Measurements from ENCODE around the gene MAP3K13.
"Not testable (repeated sequence)": the region's sequence is repeated elsewhere in the genome, so short reads cannot be mapped to it uniquely, and the experiment has no call there.

The MAP3K13 gene

DNA sequence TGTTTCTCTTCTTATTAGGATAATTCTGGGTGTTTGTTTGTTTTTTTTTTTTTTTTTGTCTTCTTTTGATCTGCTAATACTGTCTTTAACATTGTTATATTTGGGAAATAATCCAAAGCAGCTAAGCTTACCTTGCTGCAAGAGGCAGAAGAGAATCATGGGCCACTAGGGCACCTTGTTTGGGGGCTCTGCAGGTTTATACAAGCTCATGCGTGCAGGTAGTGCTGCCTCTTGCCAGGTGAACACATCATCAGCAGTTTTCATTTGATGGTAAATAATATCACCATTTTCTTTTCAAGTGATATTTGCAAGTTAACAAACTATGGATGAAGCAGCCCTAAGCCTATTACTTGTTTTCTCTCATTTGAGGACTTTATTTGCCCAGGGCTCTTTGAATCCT, 37.9 kb downstream of the MAP3K13 start:
- DNase-seq = no peak

DNA sequence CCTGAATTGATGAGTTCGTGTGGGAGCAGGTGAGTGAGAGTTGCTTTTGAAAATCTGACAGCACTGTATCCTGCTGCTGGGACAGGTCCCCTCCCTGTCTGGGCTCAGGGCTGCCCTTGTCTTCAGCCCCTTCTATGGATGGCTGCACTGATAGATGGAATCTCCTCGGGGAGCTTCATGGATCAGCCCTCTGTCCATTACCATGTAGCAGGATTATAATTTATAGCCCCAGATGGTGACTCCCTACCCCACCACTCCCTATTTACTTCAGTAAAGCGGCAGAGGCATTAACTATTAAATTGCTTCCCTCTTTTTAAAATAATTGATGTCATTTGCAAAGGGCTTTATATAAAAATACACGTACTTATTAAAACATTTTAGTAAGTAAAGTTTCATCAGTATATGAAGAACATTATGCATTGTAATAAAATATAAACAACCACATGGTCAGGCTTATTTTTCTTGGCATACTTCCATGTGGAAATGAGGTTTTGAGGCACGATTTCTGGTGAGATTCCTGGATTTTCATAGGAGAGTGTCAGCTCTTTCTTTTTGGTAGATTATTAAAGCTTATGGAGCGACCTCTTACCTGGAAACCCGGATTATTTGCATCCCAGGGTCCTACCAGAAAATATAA, 38.5 kb downstream of the MAP3K13 start:
- peak; percentile 30 for DNase-seq

DNA sequence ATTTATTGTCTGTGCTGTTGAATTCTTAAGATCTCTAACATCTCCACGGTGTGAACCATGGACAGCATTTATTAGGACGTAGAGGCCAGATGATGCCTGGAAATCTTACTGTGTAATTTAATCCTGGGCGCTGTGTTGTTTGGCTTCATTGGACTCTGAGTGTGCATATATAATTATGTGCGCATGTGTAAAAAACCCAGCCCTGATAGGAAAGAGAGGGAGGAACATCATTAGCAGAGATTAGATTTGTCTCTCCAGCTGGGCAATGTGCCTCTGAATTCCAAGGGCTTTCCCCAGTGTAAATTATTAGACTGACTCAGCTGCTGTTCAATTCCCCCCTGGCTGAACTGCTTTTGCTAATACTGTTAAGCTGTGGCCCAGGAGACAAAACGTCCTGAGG, 39.6 kb downstream of the MAP3K13 start:
- DNase-seq = peak; percentile 59

DNA sequence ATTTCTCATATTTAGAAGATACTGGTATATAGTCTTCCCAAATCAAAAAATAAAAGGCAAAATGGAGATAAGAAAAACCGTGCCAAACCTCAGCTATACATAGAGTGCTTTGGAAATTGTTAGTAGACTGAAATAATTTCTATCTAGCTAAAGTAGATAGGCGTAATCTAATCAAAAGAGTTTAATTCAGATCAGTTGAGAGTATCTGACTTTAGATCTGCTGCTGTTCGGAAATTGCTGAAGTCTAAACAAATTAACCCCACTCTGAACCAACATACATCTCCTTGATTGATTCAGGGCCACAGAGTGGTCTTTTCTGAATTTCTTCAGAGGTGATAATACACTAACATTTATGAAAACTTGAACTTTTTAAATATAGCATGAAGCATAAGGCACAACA, 40.1 kb downstream of the MAP3K13 start:
- no peak for DNase-seq

DNA sequence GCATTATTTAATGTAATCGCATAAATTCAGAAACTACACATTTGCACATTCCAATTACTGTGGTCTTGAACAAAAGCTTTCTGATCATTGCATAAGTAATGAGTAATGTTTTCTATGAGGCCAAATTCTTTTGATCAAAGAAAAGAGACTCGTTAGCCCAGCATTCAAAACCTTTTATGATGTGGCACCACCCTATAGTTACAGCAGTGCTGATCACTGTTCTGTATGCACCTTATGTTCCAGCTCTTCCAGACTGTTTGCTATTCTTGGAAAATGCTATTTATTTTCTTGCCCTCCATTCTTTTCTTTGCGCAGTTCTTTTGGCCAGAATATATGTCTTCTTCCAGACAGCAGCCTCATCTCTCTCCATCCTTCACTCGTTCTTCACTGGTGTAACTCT, 42.3 kb downstream of the MAP3K13 start:
- no peak for DNase-seq

DNA sequence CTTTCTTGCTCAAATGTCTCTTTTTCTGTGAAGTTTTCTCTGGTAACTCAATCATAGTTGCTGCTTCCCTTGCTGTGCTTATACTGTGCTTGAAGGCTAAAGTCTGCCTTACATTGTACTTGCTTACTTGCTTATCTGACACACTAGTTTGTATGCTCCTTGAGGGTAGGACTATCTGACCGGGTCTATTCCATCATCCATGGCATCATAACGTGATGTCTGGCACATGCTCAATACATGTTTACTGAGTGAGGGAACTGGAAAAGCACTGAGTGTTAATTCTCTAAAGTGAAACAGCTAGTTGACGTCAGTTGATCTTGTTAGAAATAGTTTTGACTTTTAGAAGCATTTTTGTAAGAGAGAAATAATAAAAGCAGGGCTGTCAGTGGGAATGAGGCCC, 42.7 kb downstream of the MAP3K13 start:
- DNase-seq = no peak

DNA sequence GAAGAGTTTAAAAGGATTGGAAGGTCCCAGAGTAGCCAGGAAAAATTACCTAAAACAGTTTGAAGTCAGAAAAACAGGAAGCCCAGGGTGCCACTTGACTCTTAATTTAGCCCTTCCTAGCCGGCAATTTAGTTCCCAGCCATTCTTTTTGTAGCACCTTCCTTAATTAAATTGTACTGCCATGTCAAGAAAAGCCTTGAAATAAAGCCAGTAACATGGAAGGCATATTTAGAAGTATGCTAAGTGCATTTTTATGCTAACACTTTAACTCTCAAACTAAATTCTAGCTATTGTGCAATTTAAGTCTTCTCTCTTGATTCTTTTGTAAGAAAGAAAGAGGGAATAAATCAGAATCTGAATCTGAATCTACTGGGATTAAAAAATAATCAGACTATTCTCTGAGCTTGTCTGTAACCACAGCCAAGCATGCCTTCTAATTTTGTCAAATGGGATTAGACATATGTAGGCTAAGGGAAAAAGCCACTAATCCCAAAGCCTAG, 43.2 kb downstream of the MAP3K13 start:
- DNase-seq = no peak

DNA sequence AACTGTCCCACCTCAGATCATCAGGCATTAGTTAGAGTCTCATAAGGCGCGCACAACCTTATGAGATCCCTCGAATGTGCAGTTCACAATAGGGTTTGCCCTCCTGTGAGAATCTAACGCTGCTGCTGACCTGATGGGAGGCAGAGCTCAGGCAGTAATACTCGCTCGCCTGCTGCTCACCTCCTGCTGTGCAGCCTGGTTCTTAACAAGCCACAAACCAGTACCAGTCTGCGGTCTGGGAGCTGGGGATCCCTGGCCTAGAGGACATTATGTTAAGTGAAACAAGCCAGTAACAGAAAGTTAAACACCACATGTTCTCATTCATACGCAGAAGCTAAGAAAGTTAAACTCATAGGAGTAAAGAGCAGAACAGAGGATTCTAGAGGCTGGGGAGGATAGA, 47.0 kb downstream of the MAP3K13 start:
- DNase-seq = no peak

DNA sequence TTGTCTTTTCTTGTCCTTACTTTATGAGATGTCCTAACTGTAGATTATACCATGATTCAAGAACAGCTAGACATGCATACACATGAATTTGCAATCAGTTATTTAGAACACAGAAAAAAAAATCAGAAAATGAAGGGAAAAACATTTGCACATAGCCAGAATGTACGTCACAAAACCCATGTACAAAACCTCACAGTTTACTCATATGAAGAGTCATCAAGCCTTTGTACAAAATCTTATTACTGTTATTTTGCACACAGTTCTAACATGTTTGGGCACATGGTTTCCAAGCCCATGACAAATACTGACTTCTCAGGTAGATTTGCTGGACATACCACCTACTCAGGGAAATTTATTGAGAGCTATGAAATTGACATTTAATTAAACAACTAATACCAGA, 48.2 kb downstream of the MAP3K13 start:
- no peak for DNase-seq

DNA sequence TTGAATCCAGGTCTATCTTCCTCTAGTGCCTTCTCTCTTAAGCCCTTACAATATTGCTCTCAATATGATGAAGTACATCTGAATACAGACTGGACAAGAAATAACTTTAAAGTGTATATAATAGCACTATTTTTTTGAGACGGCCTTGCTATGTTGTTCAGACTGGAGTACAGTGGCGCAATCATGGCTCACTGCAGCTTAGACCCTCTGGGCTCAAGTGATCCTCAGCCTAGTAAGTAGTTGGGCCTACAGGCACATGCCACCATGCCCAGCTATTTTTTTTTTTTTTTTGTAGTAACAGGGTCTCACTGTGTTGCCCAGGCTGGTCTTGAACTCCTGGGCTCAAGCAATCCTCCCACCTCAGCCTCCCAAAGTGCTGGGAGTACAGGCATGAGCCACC, 53.6 kb downstream of the MAP3K13 start:
- DNase-seq = no peak

DNA sequence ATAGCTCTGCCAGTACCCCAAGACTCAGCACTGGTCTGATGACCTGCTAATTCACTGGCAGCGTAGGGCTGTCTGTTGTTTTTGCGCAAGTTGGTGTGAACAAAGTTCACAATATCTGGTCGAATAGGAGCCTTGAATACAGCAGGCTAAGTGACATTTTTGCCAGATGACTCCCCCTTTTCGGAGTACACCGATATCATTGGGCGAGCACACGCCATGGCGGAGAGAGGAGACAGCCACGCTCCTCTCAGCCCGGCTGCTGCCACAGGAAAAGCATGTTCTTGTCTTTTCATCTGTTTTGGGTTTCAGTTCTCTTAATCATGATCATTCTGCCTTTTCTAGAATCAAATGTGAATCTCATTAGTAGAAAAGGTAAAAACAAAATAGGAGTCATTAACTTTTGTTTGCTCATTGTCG, 55.6 kb downstream of the MAP3K13 start:
- DNase-seq = not testable (repeated sequence)

DNA sequence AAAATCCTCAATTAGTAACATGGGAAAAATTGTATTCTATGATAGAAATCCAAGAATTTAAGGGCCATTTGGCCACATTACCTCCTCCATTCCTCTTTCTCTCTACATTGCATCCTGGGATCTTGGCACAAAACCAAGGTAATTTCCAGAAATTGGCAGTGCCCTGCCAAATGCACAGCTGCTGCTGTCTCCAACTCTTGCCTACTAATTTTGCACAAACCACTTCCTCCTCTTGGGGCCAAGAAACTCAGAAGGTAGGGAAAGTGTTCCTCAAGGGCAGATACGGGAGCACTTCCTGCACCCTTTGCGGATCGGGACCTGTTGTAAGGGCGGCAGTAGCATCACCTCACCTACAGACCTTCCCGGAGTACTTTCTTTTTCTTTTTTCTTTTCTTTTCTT, 57.8 kb downstream of the MAP3K13 start:
- DNase-seq = no peak

DNA sequence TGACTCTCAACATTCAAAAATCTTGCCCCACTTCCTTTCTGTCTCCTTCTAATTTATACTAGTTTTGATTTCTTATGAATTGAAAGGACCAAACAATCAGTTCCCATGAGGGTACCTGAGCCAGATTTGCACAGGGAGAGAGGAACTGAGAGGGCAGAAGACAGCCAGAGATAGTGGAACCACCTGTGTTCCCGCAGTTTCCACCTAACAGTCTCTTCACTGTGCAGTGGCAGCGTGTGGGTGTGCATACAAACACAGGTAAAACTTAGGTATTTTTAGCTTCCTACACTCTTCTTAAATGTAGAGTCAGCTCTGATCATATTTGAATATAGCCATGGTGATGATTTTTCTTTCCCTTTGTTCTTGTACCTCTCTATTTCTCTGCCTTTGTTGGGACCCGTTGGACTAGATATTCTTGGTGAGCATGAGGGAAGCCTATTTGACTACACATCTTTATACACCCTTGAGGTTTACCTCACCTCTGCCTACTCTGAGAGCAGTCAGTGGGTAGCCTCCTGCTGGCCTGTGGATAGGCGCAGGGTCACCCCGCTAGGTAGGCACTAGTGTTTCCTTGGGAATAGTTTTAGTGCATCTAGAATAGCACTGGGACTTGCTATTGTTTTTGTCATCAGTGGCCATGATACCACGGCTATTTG, 58.8 kb downstream of the MAP3K13 start:
- no peak for DNase-seq

DNA sequence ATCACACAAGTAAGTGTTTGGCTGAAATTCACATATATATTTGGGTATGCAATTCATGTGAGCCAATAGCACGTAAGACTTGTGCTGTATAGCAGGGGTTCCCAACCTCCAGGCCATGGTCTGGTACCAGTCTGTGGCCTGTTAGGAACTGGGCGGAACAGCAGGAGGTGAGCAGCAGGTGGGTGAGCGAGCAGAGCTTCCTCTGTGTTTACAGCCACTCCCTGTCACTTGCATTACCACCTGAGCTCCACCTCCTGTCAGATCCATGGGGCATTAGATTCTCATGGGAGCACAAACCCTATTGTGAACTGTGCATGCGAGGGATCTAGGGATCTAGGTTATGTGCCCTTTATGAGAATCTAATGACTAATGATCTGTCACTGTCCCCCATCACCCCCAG, 59.7 kb downstream of the MAP3K13 start:
- no peak for DNase-seq

DNA sequence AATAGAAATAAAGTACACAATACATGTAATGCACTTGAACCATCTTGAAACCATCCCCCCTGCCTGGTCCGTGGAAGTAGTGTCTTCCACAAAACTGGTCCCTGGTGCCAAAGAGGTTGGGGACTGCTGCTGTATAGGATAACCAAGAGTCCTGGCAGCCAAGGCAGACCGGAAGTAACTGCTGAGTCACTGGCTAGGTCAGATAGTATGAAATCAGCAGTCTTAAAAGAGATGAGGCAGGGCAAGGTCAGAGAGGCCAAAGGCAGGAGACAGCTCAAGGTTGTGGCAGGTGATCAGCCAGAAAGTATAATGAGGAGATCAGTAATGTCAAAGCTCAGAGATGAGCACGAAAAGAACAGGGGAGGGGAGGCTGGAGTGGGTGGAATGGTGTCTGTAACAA, 60.2 kb downstream of the MAP3K13 start:
- no peak for DNase-seq

DNA sequence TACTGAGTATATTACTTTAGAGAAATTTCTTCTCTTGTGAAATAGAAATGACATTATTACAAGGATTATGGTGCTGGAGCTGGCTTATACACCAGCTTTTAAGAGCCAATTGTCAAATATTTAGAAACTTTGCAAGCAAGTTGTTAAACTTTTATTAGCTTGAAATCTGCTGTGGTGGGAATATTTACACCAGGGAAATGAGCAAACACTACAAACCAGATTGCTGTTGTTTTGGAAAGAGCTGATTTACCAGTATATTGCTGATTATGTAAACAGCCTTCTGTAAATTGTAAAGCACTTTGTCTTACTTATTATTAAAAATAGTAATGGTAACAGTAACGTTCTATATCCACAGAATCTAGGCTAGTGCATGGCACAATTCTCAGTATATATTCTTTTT, 61.5 kb downstream of the MAP3K13 start:
- DNase-seq = no peak

DNA sequence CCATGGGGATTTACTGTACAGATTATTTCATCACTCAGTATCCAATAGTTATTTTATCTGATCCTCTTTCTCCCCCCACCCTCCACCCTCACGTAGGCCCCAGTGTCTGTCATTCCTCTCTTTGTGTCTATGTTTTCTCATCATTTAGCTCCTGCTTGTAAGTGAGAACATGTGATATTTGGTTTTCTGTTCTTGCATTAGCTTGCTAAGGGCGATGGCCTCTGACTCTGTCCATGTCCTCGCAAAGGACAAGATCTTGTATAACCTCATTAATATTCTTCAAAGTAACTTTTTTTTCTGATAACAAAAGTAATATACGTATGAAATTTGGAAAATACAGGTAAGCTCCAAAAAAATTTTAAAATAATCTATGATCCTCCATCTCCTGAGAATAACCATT, 67.4 kb downstream of the MAP3K13 start:
- no peak for DNase-seq

DNA sequence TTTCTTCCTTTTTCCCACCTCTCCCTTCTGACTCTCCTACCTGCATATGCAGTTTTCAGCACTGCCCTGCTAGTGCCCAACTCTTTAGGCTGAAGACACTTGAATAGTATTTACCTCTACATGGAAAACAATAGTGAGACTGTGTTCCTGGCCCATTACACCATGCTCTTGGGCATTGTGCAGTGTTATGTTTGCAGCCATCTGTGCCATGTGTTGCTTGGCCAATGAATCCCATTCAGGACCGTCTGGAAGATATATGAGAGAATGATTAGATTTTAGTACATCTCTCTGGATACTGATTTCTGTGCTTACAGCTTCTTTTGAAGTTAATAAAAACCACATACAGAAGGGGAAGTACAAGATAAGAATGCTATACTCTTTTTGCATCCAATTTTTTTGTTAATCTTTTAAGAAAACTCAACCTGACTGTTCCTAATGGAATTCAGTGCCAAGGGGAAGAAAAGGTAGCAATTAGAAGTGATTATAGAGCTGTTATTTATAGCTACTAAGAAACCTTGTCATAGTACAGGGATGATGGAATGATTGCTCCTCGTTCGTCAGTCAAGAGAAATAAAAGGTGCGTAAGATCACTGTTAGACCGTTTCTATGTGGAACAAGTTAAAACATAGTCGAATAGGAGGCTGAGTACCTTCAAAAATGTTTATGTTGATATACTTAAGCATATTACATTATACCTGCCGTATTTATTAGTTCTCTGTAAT, 77.0 kb downstream of the MAP3K13 start:
- no peak for DNase-seq

DNA sequence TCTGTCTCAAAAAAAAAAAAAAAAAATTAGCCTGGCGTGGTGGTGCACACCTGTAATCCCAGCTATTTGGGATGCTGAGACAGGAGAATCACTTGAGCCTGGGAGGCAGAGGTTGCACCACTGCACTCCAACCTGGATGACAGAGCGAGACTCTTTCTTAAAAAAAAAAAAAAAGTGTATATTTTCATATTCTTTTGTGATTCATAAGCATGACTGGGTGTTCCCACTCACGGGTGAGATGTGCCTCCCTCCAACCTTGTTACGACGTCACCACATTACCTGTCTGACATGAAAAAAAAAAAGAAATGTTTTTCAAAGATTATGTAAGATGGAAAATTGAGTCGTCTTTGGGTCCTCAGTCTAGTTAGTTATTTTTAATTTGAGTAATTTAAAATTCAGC, 79.1 kb downstream of the MAP3K13 start:
- no peak for DNase-seq

DNA sequence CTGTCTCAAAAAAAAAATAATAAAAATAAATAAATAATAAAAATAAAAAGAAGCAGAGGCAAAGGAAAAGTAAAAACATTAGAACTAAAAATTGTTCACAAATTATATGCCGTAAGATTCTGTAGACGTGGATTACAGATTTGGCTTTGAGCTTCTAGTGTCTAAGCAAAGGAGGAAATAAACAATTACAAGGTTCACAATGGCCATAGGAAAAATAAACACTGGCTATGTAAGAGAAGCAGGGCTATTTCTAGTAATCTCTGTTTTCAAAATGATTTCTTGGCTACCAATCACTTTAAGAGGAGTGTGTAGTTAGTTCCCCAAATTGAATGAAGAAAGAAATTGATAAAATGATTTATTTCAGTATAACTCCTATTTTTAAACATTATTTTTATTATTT, 81.4 kb downstream of the MAP3K13 start:
- DNase-seq = no peak

DNA sequence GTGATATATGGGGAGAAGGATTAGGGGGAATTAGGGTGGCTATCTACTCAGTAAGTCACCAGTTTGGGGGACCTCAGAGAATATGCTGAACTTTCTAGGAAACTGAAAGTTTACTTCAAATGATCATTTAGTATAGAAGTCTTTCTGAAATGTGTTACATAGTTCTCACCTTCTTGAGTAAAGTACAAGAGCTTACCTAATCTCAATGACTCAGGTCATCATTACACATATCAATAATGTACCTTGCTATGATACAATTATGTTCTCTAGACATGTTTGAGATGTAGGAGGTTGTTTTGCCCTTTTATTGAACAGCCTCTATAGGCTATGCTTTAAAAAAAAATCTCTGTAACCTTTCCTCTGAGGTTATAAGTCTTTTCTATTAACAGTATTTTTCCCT, 85.2 kb downstream of the MAP3K13 start:
- no peak for DNase-seq

DNA sequence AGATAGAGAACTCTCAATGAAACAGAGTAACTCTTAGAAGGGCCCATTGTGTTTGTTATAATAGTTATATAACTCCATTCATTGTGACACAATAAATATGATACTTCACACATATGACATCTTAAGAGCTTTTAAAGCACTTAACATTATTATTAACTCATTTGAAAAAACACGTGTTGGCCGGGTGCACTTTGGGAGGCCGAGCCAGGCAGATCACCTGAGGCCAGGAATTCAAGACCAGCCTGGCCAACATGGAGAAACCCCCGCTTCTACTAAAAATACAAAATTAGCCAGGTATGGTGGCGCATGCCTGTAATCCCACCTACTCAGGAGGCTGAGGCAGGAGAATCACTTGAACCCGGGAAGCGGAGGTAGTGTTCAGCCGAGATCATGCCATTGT, 88.5 kb downstream of the MAP3K13 start:
- DNase-seq = not testable (repeated sequence)

DNA sequence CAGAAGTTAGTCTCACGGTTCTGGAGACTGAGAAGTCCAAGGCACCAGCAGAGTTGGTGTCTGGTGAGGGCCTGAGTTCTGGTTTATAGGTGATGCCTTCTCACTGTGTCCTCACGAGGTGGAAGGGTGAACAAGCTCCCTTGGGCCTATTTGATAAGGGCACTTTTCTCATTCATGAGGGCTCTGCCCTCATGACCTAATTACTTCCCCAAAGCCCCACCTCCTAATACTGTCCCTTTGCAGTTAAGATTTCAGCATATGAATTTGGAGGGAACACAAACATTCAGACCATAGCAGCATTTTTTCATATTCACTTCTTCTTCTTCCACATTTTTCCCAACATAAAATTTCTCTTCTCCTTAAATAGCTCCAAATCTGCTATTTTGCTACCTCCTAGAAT, 94.4 kb downstream of the MAP3K13 start:
- DNase-seq = no peak

DNA sequence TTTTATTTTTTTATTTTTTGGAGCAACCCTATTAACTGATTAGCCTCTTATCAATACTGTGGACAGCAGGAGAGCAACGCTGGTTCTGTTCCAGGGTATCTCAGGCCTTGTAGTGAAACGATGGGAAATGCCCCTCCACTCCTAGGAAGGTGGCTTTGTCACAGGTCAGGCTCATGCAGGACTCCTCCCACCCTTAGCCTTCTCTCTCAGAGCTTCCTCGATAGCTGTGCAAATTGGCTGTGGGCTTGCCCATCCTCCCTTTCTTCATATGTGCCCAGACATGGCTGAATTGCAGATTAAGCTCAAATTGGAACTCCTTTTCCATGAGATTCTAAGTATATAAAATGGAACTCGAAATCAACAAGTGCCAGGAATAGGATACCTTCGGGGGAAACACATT, 97.4 kb downstream of the MAP3K13 start:
- no peak for DNase-seq

All from fibroblast of upper back skin (primary cell).